CD14-positive monocyte (primary cell): Measurements from ENCODE around the gene RNF151. TPM values are rescaled to one million over a fixed set of nuclear protein-coding genes. Genes with fewer than 3 reads are reported as not detected.
"Not testable (repeated sequence)": the region's sequence is repeated elsewhere in the genome, so short reads cannot be mapped to it uniquely, and the experiment has no call there.

Experiments used
- DNase-seq, 3 donors: peaks; one replicate each; pipeline ENCODE4 v3.0.0-alpha.2; 2011 to 2022
- H2AFZ ChIP-seq: 2 replicates; pipeline ENCODE4 v1.6.0; 2012; ENCODE audit warnings: mild to moderate bottlenecking, low read depth, low read length, inconsistent platforms; ENCODE audit not compliant: insufficient read depth, poor library complexity, severe bottlenecking
- H3K27ac ChIP-seq, 2 donors: 1 replicate in 1 of 2; 2 replicates in 1 of 2; pipeline ENCODE4 v1.5.1; 2012 to 2013; ENCODE audit warnings: low read length in 2 of 2, control low read depth in 1 of 2, inconsistent platforms in 1 of 2, low read depth in 1 of 2, mild to moderate bottlenecking in 1 of 2
- H3K27me3 ChIP-seq, 2 donors: one replicate each; pipeline versions ENCODE4 v1.6.0 to v1.6.1; 2011 to 2013; ENCODE audit warnings: low read length in 2 of 2; ENCODE audit not compliant: control insufficient read depth in 2 of 2, insufficient read depth in 2 of 2
- H3K36me3 ChIP-seq, 2 donors: replicated peaks in 1 of 2; 1 replicate in 1 of 2; 2 replicates in 1 of 2; pipeline versions ENCODE4 v1.5.1 to v1.6.1; 2012 to 2013; ENCODE audit warnings: low read length in 2 of 2, control low read depth in 1 of 2, inconsistent platforms in 1 of 2, mild to moderate bottlenecking in 1 of 2; ENCODE audit not compliant: insufficient read depth in 2 of 2, control insufficient read depth in 1 of 2
- H3K4me1 ChIP-seq, 2 donors: 1 replicate in 1 of 2; 2 replicates in 1 of 2; pipeline versions ENCODE4 v1.5.1 to v1.6.1; 2012 to 2013; ENCODE audit warnings: low read length in 2 of 2, control low read depth in 1 of 2, inconsistent platforms in 1 of 2, mild to moderate bottlenecking in 1 of 2, moderate library complexity in 1 of 2; ENCODE audit not compliant: insufficient read depth in 2 of 2, control insufficient read depth in 1 of 2
- H3K4me2 ChIP-seq: replicated peaks from 2 replicates; pipeline ENCODE3; 2012; ENCODE audit warnings: low read length, moderate library complexity, mild to moderate bottlenecking; ENCODE audit not compliant: poor library complexity, severe bottlenecking; ENCODE audit errors: extremely low read depth
- H3K4me3 ChIP-seq, 3 experiments: fragments of 200-600 bp in 1 of 3; sonication (generic) in 1 of 3; replicated peaks in 1 of 3; 1 replicate in 2 of 3; 2 replicates in 1 of 3; pipeline ENCODE4 v1.5.1; 2011 to 2013; ENCODE audit warnings: low read length in 3 of 3, mild to moderate bottlenecking in 3 of 3, control low read depth in 2 of 3, low read depth in 2 of 3, inconsistent platforms in 1 of 3, moderate library complexity in 1 of 3
- H3K79me2 ChIP-seq: 2 replicates; pipeline ENCODE4 v1.6.0; 2012; ENCODE audit warnings: mild to moderate bottlenecking, control low read depth, inconsistent platforms, low read length, moderate library complexity; ENCODE audit not compliant: insufficient read depth
- H3K9ac ChIP-seq: 2 replicates; pipeline ENCODE4 v1.6.0; 2017; ENCODE audit warnings: low read length, mild to moderate bottlenecking; ENCODE audit not compliant: insufficient read depth, poor library complexity, severe bottlenecking
- H3K9me3 ChIP-seq, 2 donors: replicated peaks in 1 of 2; 1 replicate in 1 of 2; 2 replicates in 1 of 2; pipeline versions ENCODE4 v1.5.1 to v1.6.1; 2012 to 2013; ENCODE audit warnings: low read length in 2 of 2, control low read depth in 1 of 2; ENCODE audit not compliant: control insufficient read depth in 1 of 2, insufficient read depth in 1 of 2
- H4K20me1 ChIP-seq: 2 replicates; pipeline ENCODE4 v1.6.0; 2012; ENCODE audit warnings: mild to moderate bottlenecking, low read length, control low read depth, moderate library complexity; ENCODE audit not compliant: insufficient read depth
- H3K27ac Mint-ChIP-seq, 7 donors: one replicate each; pipeline ENCODE4 v1.8.0; 2020; ENCODE audit warnings: mild to moderate bottlenecking in 7 of 7, mixed read lengths in 7 of 7, moderate library complexity in 6 of 7, inconsistent platforms in 2 of 7
- H3K27me3 Mint-ChIP-seq, 3 donors: one replicate each; pipeline ENCODE4 v1.8.0; 2021 to 2022; ENCODE audit warnings: low read depth in 3 of 3, mild to moderate bottlenecking in 3 of 3, mixed read lengths in 3 of 3, moderate library complexity in 3 of 3, inconsistent platforms in 1 of 3
- H3K36me3 Mint-ChIP-seq, 2 donors: one replicate each; pipeline ENCODE4 v1.8.0; 2020; ENCODE audit warnings: mixed read lengths in 2 of 2, inconsistent platforms in 1 of 2, mild to moderate bottlenecking in 1 of 2
- H3K4me1 Mint-ChIP-seq: one replicate; pipeline ENCODE4 v1.8.0; 2020; ENCODE audit warnings: mild to moderate bottlenecking, mixed read lengths
- H3K4me3 Mint-ChIP-seq, 2 donors: one replicate each; pipeline ENCODE4 v1.8.0; 2020; ENCODE audit warnings: mild to moderate bottlenecking in 2 of 2, mixed read lengths in 2 of 2, moderate library complexity in 1 of 2
- H3K9me3 Mint-ChIP-seq, 7 donors: one replicate each; pipeline ENCODE4 v1.8.0; 2020 to 2022; ENCODE audit warnings: mixed read lengths in 7 of 7, mild to moderate bottlenecking in 6 of 7, moderate library complexity in 6 of 7, inconsistent platforms in 2 of 7
- CTCF ChIP-seq: fragments of 200-600 bp; IDR thresholded peaks from one replicate; pipeline ENCODE4 v1.8.0; 2022; ENCODE audit warnings: antibody characterized with exemption, mild to moderate bottlenecking
- WGBS: methylation state at CpG from one replicate; pipeline ENCODE4 v1.1.5; 2013; ENCODE audit warnings: missing lambda C conversion rate; ENCODE audit not compliant: insufficient coverage; 5-methylcytosine and 5-hydroxymethylcytosine counted together
- intact Hi-C, 2 donors: fragments of 100-400 bp; cut with micrococcal nuclease; formaldehyde crosslinking; loops; one replicate each; pipeline versions ENCODE4 v1.15.0 to v1.15.1; 2023
- polyA plus RNA-seq, 3 donors: library from polyadenylated mRNA; depleted of rRNA in 1 of 3; unstranded in 2 of 3; stranded (reverse) in 1 of 3; fragments of 300-500 nt in 2 of 3; fragments of >200 nt in 1 of 3; fragmentation: Illumina TruSeq in 2 of 3; gene quantifications; 1 replicate in 2 of 3; 2 replicates in 1 of 3; pipeline ENCODE4 v1.2.3, GENCODE V29; 2012 to 2021

Gene RNF151
- polyA plus RNA-seq, 3 donors, result not detected

DNA sequence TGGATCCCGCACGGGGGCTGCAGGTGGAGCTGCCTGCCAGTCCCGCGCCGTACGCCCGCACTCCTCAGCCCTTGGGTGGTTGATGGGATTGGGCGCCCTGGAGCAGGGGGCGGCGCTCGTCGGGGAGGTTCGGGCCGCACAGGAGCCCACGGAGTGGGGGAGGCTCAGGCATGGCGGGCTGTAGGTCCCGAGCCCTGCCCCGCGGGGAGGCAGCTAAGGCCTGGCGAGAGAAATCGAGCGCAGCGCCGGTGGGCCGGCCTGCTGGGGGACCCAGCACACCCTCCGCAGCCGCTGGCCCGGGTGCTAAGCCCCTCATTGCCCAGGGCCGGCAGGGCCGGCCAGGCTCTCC is 8.5 kb upstream of the RNF151 start:
- H3K27me3 ChIP-seq, intact Hi-C loops, H3K27ac ChIP-seq, H3K9me3 ChIP-seq, DNase-seq, H2AFZ ChIP-seq, H3K4me3 Mint-ChIP-seq, H3K27ac Mint-ChIP-seq, H3K4me3 ChIP-seq, H3K4me2 ChIP-seq, H3K9ac ChIP-seq, H3K9me3 Mint-ChIP-seq: not testable (repeated sequence)
- 72% methylated on average over 25 of the region's 30 CpGs for WGBS
- H3K36me3 ChIP-seq, result peaks cover 21% of the 10 kb centered on the region in 2 donors
- Mint-ChIP-seq H3K36me3 (peaks cover 20 to 22% of the 10 kb centered on the region in 2 donors), H3K27me3 (peaks cover 8 to 37% (median 26%) of the 10 kb centered on the region in 3 donors), H3K4me1 (peaks cover 27% of the 10 kb centered on the region)
- H3K4me1 ChIP-seq, result peaks cover 21 to 32% of the 10 kb centered on the region in 2 donors
- H4K20me1 ChIP-seq, result peaks cover 24% of the 10 kb centered on the region
- peaks cover 24% of the 10 kb centered on the region for H3K79me2 ChIP-seq

DNA sequence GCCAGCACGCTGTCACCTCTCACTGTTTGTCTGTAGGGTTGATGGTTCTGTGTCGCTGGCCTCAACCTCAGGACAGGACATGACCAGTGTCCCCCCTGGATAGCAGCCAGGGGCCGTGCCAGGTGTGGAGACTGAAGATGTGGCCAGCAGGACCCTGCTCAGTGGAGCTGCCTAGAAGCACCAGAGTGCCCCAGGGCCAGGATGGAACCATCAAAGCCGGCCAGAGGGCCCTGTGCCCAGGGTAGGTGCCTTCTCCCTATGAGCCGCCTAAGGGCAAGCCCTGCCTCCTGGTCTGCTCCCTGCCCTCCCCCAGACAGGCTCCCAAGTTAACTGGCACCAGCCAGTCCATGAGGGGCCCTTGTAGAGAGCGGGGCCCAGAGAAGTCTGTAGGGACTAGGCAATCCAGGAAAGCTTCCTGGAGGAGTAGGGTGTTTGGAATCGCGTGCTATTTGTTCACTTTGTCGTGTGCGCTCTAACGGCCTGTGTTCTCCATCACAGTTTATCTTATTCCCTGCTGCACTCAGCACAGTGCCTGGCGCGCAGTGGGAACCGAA is 7.9 kb upstream of the RNF151 start:
- Histone ChIP-seq H3K36me3 (peaks cover 21% of the 10 kb centered on the region in 2 donors), H3K27me3 (no peaks in the 10 kb centered on the region), H3K27ac (no peak overlapping the region), H3K9me3 (no peaks in the 10 kb centered on the region), H3K4me2 (peak overlapping the region; percentile 82), H3K4me1 (peaks cover 27 to 39% of the 10 kb centered on the region in 2 donors), H3K9ac (no peak overlapping the region), H3K4me3 (peak overlapping the region in 1 of 3 experiments; percentile 93), H3K79me2 (peaks cover 31% of the 10 kb centered on the region), H4K20me1 (peaks cover 30% of the 10 kb centered on the region), H2AFZ (peak overlapping the region; percentile 95)
- no peak for TF ChIP-seq CTCF
- H3K9me3 Mint-ChIP-seq, result peaks cover 0 to 8% (median 0%) of the 10 kb centered on the region in 7 donors
- intact Hi-C loops, result no loop called here
- peak overlapping the region; percentile 51 to 91 for H3K4me3 Mint-ChIP-seq
- no peak for DNase-seq
- H3K4me1 Mint-ChIP-seq, result peaks cover 34% of the 10 kb centered on the region
- peaks cover 24 to 28% of the 10 kb centered on the region in 2 donors for H3K36me3 Mint-ChIP-seq
- 38% methylated on average over 10 of the region's 14 CpGs for WGBS
- peaks cover 8 to 37% (median 27%) of the 10 kb centered on the region in 3 donors for H3K27me3 Mint-ChIP-seq
- peak overlapping the region in 2 of 7 donors; percentile 68 to 83 for H3K27ac Mint-ChIP-seq
